A673 (cell line): ENCODE data around the gene EXOSC10.

Experiments used
- CTCF ChIP-seq: fragments of 300-800, 200-600 bp; sonication (generic); conservative IDR thresholded peaks from 2 replicates; pipeline ENCODE4 v1.5.1; 2017; ENCODE audit warnings: low read depth, mild to moderate bottlenecking, antibody characterized with exemption, low read length, moderate library complexity, mixed read lengths
- EZH2 ChIP-seq: fragments of 200-600 bp; sonication (generic); IDR thresholded peaks from 2 replicates; pipeline ENCODE4 v1.6.1; 2017; ENCODE audit warnings: borderline replicate concordance, low read depth, mild to moderate bottlenecking, mixed read lengths, antibody characterized with exemption, low read length; ENCODE audit not compliant: poor library complexity, severe bottlenecking

DNA sequence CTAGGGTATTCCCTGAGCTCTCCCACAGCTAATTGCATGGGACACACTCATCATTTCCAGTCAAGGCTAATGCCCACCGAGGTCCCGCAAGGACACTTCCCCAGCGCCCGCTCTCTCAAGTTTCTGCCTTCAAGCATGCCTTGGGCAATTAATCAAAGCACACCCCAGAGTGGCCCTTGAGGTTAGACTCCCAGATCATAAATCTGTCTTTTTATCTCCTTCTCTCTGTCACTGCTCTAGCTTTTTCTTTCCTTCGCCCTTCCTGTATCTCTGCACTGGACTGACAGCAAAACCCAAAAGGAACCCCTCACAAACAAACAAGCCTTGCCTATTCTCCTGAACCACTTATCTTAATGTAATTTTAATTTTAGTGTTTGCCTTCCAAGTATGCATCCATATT lies 7.9 kb upstream of the EXOSC10 start:
- TF ChIP-seq CTCF (no peak), EZH2 (no peak)
